Posterior vena cava (tissue), 2 donors: ENCODE results near the gene TMEM229A. TPM values are rescaled to one million over a fixed set of nuclear protein-coding genes. Genes with fewer than 3 reads are reported as not detected.
"Not testable (repeated sequence)": the region's sequence is repeated elsewhere in the genome, so short reads cannot be mapped to it uniquely, and the experiment has no call there.

Experiments
- DNase-seq: peaks from one replicate; pipeline ENCODE4 v3.0.0-alpha.2; 2020; ENCODE audit warnings: low spot score
- intact Hi-C, 2 donors: fragments of 100-400 bp; cut with DNase I; formaldehyde crosslinking; loops; one replicate each; pipeline versions ENCODE4 v1.14.1 to v1.14.2; 2022 to 2023
- total RNA-seq, 2 donors: library from RNA; stranded (reverse); fragmentation: NEBNext Ultra II Directional; extraction: Animal tissue kit (Norgen Biotek cat#: 25700); gene quantifications; one replicate each; pipeline ENCODE4 v1.2.1, GENCODE V29; 2021
- donor health status: DM: yes; HTN: yes; CAD: no.
- donor health status: DM: yes; HTN: yes; CAD: no.

TMEM229A gene
- total RNA-seq, 2 donors from 2014 or later = 0.10 TPM; not detected in 1

- intact Hi-C loops = no loop called here
- DNase-seq = no peak
Measured at GRCh38 chr7:124033807-124034753, 1.2 kb upstream of the TMEM229A start.

GRCh38 chr7:124033095-124033806 lies 384 bp upstream of the TMEM229A start:
- intact Hi-C loops = no loop called here
- DNase-seq = peak; percentile 79

GRCh38 chr7:124031919-124032318 lies 948 bp downstream of the TMEM229A start:
- intact Hi-C loops = no loop called here
- DNase-seq = no peak

- no peak for DNase-seq
- intact Hi-C loops = no loop called here
Measured at GRCh38 chr7:124031406-124031805, 1.5 kb downstream of the TMEM229A start.

- DNase-seq = no peak
- intact Hi-C loops = no loop called here
Measured at GRCh38 chr7:124030964-124031363, 1.9 kb downstream of the TMEM229A start.

- no peak for DNase-seq
- intact Hi-C loops = no loop called here
Measured at GRCh38 chr7:124029396-124030188, 3.3 kb downstream of the TMEM229A start.

GRCh38 chr7:124027236-124027635 lies 5.6 kb downstream of the TMEM229A start:
- intact Hi-C loops = no loop called here
- no peak for DNase-seq

GRCh38 chr7:124024329-124024728 lies 8.5 kb downstream of the TMEM229A start:
- intact Hi-C loops = not testable (repeated sequence)

GRCh38 chr7:124022551-124022950 lies 10.3 kb downstream of the TMEM229A start:
- intact Hi-C loops = no loop called here
- DNase-seq = no peak

More at GRCh38 chr7:124024329-124024728, 8.5 kb downstream of the TMEM229A start:
- not testable (repeated sequence) for DNase-seq

GRCh38 chr7:124020060-124020459 lies 12.8 kb downstream of the TMEM229A start:
- intact Hi-C loops = no loop called here
- DNase-seq = no peak

- intact Hi-C loops = no loop called here
- DNase-seq = no peak
Measured at GRCh38 chr7:124013306-124013705, 19.6 kb downstream of the TMEM229A start.

- intact Hi-C loops = no loop called here
- no peak for DNase-seq
Measured at GRCh38 chr7:124012864-124013263, 20.0 kb downstream of the TMEM229A start.

GRCh38 chr7:124009321-124009720 lies 23.5 kb downstream of the TMEM229A start:
- no peak for DNase-seq
- intact Hi-C loops = no loop called here

- DNase-seq, intact Hi-C loops: not testable (repeated sequence)
Measured at GRCh38 chr7:124008296-124008695, 24.6 kb downstream of the TMEM229A start.

- intact Hi-C loops = no loop called here
- no peak for DNase-seq
Measured at GRCh38 chr7:123999703-124000102, 33.2 kb downstream of the TMEM229A start.

- no peak for DNase-seq
- intact Hi-C loops = no loop called here
Measured at GRCh38 chr7:123998921-123999320, 33.9 kb downstream of the TMEM229A start.

- intact Hi-C loops = no loop called here
- no peak for DNase-seq
Measured at GRCh38 chr7:123996327-123996625, 36.6 kb downstream of the TMEM229A start.

GRCh38 chr7:123995617-123996326 lies 37.1 kb downstream of the TMEM229A start:
- DNase-seq = no peak
- intact Hi-C loops = no loop called here

GRCh38 chr7:123994449-123994848 lies 38.4 kb downstream of the TMEM229A start:
- intact Hi-C loops = no loop called here

More at GRCh38 chr7:123994449-123994848, 38.4 kb downstream of the TMEM229A start:
- DNase-seq = no peak
